Stimulated activated CD8-positive, alpha-beta memory T cell treated with anti-CD3 and anti-CD28 coated beads, Interleukin-12 subunit alpha, Interleukin-12 subunit beta, amount 100 ng/mL, for 1 hour (primary cell): Measurements from ENCODE around the gene LATS2.

Experiments used
- DNase-seq: peaks from one replicate; pipeline ENCODE4 v3.0.0-alpha.2; 2020; ENCODE audit warnings: low read depth

Gene LATS2

DNA sequence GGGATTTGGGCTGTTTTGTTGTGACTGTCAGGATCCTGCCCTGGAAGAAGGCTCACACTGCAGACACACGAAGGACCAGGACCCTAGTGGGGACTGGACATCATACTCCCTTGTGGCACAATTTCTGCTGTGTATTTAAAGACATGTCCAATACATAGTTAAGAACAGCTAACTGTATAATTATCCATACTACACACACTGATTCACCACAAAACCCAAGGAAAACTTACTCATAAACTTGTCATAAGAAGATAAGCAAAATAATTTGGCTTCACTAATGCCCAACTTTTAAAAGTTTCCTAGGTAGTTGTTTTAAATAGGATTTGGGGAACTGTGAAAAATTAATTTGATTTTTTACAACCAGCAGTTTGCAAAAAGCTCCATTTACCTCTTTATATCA lies 46.1 kb downstream of the LATS2 start:
- DNase-seq, result no peak

DNA sequence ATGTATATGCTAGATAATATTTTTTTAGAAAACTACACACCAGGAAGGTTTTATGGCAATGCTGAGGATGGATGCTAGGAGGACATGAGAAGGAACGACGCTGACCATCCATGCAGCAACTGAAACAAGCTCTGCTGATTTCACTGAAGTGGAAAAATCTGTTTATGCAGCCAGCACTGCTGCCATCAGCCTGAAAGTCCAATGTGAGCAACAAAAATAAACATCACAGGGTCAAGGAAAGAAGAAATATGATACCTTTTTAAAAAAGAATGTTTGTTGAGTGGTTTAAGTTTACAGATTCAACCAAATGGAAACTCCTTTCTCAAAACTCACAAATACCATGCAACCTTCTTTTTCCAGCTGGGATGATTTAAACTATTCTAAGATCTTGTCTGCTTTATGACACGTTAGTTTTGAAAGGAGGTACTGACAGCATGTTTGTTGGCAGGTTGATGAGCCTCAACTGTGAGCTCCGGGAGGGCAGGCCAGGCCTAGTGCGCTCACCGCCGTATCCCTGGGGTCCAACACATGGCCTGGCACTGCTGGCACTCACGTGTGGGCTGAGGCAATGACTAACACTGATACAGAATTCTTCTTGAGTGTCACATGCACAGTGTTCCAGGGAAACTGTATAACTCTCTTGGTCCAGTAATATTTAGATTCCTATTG lies 46.8 kb downstream of the LATS2 start:
- no peak for DNase-seq

DNA sequence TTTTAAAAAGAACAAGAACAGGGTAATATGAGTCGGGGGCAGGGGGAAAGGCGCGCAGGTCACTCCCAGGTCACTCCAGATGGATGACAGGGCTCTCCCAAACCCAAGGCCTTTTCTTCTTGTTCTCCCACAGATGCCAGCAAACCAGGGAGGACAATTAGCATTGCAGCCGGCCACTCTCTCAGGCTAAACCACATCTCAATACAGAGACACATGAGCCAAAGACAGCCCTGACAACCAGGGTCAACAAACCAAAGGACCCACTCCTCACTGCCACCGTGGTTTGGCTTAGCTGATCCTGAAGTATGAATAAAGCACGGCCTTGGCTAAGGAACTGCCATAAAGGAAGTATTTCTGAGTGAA lies 47.3 kb downstream of the LATS2 start:
- DNase-seq, result no peak

DNA sequence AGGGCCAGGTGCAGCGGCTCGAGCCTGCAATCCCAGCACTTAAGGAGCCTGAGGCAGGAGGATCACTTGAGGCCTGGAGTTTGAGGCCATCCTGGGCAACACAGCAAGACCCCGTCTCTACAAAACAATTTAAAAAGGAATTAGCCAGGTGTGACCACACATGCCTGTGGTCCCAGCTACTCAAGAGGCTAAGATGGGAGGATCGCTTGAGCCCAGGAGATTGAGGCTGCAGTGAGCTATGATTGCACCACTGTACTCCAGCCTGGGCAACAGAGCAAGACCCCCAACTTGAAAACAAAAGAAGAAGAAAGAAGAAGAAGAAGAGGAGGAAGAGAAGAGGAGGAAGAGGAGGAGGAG lies 47.7 kb downstream of the LATS2 start:
- no peak for DNase-seq

DNA sequence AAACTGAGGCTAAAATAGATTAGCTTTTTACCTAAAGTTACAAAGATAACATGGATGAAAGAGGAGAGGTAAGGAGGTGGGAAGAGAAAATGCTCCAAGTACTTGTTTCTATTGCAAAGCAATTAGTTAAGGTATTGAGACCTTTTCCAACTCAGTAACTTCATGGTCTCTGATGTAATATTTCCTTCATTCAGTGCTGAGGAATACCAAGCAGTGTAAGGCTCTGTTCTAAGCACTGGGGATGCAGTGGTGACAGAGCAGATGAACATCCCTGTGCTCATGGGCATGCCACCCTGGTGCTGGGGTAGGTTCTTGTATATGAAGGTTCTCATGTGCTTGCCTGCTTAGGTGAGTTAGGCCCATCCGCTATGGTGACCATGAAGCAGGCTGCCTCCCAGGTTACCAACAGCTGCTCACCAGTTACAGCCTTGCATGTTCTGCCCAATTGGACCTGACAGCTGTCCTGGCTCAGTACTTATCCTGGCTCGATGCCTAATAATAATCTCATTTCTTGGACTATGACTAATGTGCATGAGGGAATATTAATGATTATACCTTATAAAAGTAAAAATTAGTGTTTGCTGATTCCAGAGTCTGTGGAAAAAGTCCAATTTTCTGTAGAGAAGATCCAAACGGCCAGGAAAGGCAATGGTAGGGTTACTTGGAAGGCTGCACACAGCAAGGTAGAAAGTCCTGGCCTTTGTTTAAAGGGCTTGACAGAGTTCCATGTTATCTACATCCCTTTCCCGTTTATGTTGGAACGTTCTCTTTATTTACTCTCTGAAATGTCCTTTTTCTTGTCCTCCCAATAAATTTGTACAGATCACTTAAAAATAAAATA lies 48.3 kb downstream of the LATS2 start:
- DNase-seq, result no peak

DNA sequence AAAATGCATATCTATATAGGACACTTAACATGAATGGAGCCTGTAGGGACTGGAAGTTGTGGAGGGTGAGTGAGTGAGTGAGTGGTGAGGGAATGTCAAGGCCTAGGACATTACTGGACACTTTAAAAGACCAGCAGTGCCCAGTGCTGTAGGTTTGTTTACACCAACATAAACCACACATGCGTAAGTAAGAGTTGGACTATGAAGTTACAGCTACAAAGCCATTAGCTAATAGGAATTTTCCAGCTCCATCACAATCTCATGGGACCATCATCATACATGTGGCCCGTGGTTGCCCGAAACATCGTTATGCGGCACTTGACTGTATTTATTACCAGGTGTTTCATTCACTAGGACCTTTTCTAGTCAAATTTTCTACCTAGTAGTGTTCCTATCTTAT lies 49.2 kb downstream of the LATS2 start:
- no peak for DNase-seq

DNA sequence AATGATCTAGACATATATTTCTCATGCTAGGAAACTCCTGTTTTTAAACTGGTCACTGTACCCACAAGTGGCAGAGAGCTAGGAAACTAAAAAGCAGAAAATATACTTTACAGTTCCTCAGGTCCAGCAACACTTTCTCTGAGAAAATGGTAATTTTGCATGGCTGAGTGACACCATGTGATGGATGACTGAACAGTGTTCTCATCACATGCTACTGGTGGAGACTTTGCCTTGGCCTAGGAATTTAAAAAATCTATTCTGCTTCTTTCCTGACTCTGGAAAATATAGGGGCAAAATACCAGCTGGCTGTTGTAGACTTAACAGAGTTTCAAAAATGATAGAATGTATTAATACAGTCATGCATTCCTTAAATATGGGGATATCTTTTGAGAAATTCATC lies 50.0 kb downstream of the LATS2 start:
- DNase-seq, result no peak

DNA sequence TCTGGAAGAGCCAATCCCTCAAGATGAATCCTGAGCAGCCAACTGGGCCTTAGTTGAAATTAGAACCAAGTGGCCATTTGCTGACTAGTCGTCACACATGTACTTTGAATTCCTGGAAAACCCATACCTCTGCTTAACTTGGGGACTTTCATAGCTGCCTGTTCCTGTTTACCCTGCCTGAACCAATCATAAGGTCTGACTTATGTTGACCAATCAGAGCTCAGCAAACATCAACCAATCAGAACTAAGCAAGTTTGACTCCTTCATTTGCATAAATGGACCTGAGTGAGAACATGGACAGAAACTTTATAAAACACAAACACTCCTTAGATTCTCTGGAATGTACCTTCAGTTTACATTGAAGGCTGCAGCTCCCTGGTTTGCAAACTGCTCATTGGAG lies 50.8 kb downstream of the LATS2 start:
- DNase-seq, result no peak

DNA sequence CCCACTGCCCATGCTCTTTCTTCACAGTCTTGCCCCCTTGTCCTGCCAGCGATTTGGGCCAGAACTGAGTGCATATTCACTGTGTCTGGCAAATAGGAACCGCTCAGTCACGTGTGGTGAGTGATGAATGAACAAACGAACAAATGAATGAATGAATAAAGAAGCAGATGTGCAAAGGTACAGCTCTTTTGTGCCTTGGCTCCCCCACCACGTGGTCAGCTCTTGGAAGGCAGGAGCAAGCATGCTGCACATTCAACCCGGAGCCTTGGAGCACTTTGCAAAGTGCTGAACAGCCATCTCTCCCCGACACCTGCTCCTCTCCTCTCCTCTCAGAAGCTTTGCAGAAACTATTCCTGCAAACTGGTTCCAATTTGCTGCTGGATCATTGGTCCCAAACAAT lies 52.4 kb downstream of the LATS2 start:
- no peak for DNase-seq

DNA sequence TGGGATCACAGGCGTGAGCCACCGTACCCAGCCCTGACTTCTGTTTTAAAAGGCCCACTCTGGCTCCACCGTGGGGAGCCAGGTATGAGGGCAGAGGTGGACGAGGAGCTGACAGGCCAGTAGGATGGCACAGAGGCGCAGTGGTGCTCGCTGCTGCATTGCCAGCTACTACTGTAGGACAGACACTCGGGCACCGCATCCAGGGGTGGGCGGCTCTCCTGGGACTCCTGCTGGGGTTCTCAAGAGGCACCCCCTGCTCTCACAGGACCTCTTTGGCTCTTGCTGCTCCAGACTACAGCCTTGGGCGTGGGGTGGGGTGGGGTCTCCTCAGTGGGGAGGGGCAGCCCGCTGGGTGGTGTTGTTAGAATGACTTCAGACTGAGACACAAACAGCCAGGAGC lies 53.4 kb downstream of the LATS2 start:
- no peak for DNase-seq

DNA sequence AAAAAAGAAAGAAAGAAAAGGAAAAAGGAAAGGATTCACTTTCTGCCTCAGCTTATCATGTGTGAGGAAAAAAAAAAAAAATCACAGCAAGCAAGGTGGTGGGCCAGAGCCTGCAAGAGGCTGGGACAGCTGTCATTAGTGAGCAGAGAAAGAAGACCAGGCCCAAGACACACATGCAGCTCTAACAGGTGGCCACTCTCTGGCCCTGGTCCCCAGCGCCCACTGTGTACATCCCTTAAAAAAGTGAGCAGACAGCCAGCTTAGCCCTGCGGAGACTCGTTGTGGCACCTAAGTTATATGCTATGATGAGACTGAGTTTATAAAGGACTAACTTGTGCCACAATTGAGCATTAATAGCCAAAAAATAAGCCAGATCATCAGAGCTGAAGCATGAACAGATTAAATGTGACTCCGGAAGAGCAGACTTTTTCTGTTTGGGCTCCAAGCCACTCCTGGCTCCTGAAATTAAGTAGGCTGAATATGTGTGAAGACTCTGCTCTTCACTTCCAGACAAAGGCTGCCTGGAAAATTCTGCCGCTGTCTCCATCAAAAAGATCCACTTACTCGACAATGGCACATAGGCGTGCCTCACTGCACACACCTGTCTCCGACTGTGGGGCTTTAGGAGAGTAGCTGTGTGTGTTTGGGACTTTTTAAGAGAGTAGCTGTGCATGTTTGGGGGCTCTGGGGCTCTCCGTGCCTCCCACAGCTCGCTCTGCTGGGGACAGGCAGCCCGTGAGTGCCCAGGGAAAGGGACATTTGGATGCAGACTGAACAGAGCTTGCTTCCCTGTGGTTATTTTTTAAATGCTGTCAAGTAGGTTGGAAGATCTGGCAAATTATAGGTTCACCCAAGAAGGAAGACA lies 55.0 kb downstream of the LATS2 start:
- DNase-seq, result no peak

DNA sequence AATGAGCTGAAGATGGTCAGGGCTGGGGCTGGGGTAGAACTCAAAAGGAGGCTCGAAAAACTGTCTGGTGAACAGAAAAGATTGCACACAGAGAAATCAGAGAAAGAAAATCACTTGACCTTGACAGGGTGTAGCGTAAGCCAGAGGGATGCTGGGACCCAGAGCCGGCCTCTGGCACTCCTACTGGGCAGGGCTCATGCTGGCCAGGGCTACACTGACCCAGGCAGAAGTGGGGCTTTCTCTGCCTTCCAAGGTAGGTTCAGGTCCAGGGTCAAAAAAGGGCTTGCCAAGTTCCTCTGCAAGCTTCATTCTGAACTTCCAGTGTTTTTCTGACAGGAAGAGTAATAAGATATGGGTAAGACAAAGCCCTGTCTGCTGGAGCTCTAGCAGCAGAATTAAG lies 56.2 kb downstream of the LATS2 start:
- no peak for DNase-seq

DNA sequence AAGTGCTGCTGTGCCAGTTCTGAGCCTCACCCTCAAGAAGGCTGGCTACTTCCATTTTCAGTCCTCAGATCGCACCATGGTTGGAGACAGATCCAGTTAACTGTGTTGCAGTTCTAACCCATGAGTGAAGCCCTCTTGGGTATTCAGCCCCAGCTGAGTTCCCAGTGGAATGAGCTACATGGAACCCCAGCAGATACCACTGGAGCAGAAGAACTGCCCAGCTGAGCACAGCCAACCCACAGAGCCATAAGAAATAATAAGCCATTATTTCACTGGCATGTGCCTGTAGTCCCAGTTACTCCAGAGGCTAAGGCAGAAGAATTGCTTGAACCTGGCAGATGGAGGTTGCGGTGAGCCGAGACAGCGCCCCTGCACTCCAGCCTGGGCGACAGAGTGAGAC lies 59.9 kb downstream of the LATS2 start:
- no peak for DNase-seq

DNA sequence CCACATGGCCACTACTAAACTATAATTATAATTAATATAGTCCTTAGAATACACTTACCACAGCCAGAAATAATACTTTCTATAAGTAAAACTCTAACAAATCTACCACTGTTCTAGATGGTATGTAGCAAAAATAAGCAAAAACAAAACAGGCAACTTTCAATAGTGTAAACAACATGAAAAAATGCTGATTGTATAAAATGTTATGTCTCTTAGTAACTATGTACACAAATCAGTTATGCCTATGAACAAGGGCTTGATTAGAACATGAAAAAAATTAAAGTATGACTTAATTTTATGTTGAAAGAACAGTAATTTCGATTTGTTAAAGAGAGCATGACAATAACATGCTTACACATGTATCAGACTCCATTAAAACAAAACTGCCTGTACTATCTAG lies 60.7 kb downstream of the LATS2 start:
- DNase-seq, result no peak

DNA sequence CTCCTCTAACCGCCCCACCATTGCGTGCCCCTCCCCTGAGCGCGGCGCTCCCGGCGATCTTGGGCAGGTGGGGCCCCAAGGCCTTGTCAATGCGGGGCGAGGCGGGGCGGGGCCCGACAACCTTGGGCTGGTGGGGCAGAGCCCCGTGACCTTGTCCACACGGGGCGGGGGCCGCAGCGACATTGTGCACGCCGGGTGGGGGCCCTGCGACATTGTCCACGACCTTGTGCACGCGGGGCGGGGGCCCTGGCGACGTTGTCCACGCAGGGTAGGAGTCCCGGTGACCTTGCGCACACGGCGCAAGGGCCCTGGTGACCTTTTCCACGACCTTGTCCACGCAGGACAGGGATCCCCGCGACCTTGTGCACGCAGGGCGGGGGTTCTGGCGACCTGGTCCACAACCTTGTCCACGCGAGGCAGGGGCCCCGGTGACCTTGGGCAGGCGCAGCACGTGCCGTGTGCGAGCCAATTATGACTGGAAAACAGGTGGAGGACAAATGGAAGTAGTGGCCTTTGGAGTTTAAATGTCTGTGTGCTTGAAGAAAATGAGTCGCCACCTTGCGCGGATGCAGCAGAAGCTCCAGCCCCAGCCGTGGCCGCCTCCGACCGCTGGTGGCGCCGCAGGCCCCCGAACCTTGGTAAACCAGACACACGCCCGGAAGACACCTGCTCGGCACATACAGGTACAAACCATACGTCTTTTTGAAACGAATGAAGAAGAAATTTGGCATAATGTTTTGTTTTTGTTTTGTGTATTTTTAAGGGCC lies 62.6 kb downstream of the LATS2 start:
- no peak for DNase-seq

DNA sequence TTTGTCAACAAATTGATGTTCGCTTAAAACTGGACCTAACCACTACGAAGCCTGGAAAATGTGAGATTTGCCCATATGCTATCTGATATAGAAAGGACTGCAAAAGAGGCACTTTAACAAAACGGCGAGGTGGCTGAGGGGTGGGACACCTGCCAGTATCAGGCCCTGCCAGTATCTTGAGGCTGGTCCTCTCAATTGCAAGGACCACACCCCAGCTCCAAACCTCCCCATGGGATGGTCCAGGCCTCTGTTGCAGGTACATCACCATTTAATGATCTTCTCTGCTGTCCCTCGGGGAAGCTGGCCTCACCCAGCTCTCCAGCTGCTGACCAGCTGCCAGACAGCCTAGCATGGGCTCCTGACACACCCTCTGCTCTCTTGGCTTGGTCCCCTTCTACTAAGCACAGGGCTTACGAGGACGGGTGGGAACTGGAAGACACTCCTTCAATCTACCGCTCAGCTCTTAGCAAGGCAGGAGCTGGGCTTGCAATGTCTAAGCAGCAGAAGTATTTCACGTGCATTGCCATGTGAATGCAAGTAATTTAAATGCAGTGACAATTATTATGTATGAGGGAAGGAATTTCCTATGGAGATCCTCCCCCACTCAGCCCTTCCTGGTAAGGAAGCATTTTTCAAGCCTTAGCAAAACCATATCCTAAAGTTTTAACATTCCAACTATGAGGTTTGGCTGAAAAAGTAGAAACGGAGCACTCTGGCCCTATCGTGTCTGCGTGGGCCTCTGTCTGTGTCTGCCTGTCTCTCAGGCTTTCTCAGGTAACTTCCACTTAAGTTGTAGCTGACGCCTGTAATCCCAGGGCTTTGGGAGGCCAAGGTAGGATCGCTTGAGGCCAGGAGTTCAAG lies 63.9 kb downstream of the LATS2 start:
- DNase-seq, result no peak

DNA sequence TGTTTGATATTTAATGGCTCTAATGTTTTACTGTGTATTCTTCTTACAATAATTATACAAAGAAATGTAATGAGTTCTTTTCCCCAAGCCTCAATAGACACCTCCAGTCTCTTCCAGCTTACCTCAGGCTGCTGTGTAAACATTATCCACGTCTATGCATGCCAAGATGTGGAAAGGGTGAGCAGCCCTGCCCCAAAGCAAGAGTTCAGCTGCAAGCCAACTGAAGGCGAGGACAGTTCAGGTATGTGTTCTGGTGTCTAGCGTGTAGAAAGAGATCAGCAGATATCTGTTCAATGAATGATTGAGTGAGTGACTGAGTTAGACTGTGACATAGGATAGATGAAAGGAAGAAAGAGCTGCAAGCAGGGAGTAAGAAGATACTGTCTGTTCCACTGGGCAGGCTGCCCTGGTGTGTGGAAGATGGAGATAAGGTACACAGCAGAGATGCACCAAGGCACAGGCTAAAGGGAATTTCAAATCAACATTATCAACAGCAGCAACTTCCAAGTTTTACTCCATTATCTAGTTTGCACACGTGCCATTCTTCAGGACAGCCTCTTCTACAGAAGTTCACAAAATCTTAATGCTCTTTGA lies 66.0 kb downstream of the LATS2 start:
- no peak for DNase-seq

DNA sequence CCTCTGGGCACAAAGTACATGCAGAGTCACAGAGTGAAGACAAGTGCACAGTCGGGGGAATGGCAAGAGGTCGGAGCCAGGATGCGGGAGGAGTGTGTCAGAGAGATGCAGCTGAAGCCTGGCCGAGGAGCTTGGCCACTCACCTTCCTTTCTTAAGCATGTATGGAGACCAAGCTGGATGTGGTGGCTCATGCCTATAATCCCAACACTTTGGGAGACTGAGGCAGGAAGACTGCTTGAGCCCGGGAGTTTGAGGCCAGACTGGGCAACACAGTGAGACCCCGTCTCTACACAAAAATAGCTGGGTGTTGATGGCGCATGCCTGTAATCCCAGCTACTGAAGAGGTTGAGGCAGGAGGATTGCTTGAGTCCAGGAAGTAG lies 67.0 kb downstream of the LATS2 start:
- no peak for DNase-seq

DNA sequence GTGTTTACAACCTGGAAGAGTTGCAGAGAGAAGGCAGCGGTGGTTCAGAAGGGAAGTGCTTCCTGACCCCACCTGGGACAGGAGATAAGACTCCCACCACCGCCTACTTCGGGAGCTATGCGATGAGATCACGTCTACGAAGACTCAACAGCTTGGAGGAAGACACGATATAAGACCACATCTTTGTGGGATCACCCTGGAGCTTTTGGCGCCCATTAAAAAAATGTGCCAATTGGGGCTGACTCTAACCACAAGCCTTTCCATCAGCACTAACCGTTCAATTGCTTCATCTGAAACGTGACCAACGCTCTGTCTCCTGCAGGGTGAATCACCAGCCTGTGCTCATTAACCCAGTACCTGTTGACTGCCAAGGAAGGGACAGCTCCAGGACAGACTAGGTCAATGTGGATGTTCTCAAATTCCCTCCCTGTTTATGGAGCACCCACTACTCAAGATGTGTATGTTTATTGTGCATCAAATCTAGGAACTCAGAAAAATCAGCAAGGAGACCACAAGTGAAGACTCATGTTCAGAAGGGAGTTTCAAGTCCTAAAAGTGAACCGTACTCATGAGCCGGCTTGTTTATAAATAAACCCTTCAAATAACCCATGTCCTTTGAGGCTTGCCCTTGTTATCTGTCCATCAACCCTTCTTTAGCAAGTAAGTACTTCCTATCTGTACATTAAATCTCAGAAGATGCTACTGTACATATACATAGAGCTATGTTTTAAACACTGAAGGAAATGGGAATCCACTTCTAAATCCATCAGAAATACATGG lies 67.5 kb downstream of the LATS2 start:
- DNase-seq, result no peak

DNA sequence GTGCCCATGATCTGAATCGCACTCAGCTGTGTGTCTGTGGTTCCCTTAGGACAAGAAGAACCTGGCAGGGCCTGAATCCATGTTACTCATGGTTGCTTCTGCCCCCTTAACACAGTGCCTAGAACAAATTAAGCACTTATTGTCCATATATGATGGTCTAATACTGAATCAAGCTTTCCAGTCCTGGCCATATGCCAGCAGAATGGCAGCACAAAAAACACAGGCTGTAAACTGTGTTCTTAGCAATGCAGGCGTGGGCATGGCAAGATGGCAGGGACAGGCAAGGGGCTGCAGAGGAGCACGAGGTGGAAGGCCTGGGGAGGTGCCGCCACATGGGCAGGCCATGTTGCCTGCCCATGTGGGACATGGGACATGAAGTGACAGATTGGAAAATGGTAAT lies 68.2 kb downstream of the LATS2 start:
- DNase-seq, result no peak
